GM23338 (cell line): ENCODE measurements around the gene STEEP1.

Experiments
- EZH2 ChIP-seq: fragments of 200-600 bp; sonication (generic); IDR thresholded peaks from one replicate; pipeline ENCODE4 v1.8.0; 2017; ENCODE audit warnings: antibody characterized with exemption, mild to moderate bottlenecking, low read depth; ENCODE audit not compliant: unreplicated experiment
- EZH2phosphoT487 ChIP-seq: fragments of 200-600 bp; sonication (generic); IDR thresholded peaks from one replicate; pipeline ENCODE4 v1.8.1; 2018; ENCODE audit warnings: antibody characterized with exemption; ENCODE audit not compliant: unreplicated experiment
- JUNB ChIP-seq: IDR thresholded peaks from one replicate; pipeline ENCODE4 v1.6.1; 2016; ENCODE audit warnings: antibody characterized with exemption; ENCODE audit not compliant: unreplicated experiment
- POLR2AphosphoS5 ChIP-seq: IDR thresholded peaks from 2 replicates; pipeline ENCODE4 v1.6.1; 2016; ENCODE audit warnings: antibody characterized with exemption, low read depth
- ZNF331 ChIP-seq: fragments of 250-450 bp; sonication (Bioruptor Pico); IDR thresholded peaks from 2 replicates; pipeline ENCODE4 v1.5.0; 2020; ENCODE audit warnings: low read depth, mild to moderate bottlenecking, moderate library complexity
- TF ChIP-seq, protein P1 (sequence below), 2 experiments: fragments of 200-600 bp in 1 of 2; sonication (generic) in 1 of 2; conservative IDR thresholded peaks; 2 replicates each; pipeline versions ENCODE4 v1.5.1 to v1.6.1; 2016 to 2017; ENCODE audit warnings: antibody characterized with exemption in 2 of 2, low read depth in 2 of 2, mild to moderate bottlenecking in 2 of 2, moderate library complexity in 1 of 2
- TF ChIP-seq, protein P2 (sequence below): IDR thresholded peaks from one replicate; pipeline ENCODE4 v1.6.1; 2018; ENCODE audit warnings: antibody characterized with exemption; ENCODE audit not compliant: unreplicated experiment

DNA sequence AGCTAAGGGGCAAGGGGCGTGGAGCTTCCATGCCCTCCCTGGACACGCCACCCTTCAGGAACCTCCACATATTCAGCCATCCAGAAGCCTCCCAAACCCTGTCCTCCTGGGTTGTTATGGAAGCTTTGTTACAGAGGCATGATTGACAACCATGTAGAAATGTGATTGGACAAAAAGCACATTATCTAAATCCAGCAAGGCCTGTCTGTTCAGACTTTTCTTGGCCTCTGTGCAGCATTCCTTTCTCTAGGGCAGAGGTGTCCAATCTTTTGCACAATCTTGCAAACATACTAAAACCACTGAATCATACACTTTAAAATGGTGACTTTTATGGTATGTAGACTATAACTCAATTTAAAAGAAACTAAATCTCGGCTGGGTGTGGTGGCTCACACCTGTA, 12.7 kb downstream of the STEEP1 start:
- TF ChIP-seq POLR2AphosphoS5 (no peak), JUNB (no peak), EZH2 (no peak), EZH2phosphoT487 (no peak), ZNF331 (CRISPR knock-in tag) (no peak)
- TF ChIP-seq, protein P1, sequence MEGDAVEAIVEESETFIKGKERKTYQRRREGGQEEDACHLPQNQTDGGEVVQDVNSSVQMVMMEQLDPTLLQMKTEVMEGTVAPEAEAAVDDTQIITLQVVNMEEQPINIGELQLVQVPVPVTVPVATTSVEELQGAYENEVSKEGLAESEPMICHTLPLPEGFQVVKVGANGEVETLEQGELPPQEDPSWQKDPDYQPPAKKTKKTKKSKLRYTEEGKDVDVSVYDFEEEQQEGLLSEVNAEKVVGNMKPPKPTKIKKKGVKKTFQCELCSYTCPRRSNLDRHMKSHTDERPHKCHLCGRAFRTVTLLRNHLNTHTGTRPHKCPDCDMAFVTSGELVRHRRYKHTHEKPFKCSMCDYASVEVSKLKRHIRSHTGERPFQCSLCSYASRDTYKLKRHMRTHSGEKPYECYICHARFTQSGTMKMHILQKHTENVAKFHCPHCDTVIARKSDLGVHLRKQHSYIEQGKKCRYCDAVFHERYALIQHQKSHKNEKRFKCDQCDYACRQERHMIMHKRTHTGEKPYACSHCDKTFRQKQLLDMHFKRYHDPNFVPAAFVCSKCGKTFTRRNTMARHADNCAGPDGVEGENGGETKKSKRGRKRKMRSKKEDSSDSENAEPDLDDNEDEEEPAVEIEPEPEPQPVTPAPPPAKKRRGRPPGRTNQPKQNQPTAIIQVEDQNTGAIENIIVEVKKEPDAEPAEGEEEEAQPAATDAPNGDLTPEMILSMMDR (conservative IDR thresholded peaks at IDR 0.05; ENCODE audit: low read depth in 2 of 2): no peak
- TF ChIP-seq, protein P2, sequence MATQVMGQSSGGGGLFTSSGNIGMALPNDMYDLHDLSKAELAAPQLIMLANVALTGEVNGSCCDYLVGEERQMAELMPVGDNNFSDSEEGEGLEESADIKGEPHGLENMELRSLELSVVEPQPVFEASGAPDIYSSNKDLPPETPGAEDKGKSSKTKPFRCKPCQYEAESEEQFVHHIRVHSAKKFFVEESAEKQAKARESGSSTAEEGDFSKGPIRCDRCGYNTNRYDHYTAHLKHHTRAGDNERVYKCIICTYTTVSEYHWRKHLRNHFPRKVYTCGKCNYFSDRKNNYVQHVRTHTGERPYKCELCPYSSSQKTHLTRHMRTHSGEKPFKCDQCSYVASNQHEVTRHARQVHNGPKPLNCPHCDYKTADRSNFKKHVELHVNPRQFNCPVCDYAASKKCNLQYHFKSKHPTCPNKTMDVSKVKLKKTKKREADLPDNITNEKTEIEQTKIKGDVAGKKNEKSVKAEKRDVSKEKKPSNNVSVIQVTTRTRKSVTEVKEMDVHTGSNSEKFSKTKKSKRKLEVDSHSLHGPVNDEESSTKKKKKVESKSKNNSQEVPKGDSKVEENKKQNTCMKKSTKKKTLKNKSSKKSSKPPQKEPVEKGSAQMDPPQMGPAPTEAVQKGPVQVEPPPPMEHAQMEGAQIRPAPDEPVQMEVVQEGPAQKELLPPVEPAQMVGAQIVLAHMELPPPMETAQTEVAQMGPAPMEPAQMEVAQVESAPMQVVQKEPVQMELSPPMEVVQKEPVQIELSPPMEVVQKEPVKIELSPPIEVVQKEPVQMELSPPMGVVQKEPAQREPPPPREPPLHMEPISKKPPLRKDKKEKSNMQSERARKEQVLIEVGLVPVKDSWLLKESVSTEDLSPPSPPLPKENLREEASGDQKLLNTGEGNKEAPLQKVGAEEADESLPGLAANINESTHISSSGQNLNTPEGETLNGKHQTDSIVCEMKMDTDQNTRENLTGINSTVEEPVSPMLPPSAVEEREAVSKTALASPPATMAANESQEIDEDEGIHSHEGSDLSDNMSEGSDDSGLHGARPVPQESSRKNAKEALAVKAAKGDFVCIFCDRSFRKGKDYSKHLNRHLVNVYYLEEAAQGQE: no peak
